Measurements from ENCODE around the gene SLC26A2. TPM values are rescaled to one million over a fixed set of nuclear protein-coding genes. Genes with fewer than 3 reads are reported as not detected.

The SLC26A2 gene
- total RNA-seq, 1 experiment from 2014 or later, result 10.8 TPM

DNA sequence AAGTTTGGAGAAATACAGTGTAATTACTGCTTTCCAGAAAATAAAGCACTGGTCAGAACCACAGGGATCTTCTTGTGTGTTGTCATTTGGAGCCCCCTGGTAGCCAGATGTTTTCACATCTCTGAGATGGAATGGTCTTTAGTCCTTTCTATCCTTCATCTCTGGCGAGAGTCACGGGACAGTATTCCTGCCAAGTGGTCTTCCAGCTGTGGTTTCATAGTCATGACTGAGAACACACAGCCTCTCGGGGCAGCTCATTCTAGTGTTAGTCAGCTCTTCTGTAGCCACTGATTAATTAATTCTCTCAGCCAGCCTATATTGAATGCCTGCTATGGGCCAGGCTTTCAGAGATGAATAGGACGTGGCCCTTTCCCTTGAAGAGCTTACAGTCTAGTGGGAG, 74.1 kb downstream of the SLC26A2 start:
- Histone ChIP-seq H3K27me3 (ENCODE audit: low read length) (no peaks in the 10 kb centered on the region), H3K79me2 (ENCODE audit: low read length) (peaks cover 4% of the 10 kb centered on the region; the same call in 1 of the 2 replicates), H2AFZ (ENCODE audit: low read length) (no peak overlapping the region), H3F3A (ENCODE audit: low read length, unreplicated experiment) (no peaks in the 10 kb centered on the region), H3K27ac (ENCODE audit: low read length) (no peak overlapping the region), H3K36me3 (ENCODE audit: low read depth, low read length) (peaks cover 92% of the 10 kb centered on the region), H3K9me3 (ENCODE audit: low read length) (no peaks in the 10 kb centered on the region), H3K9me2 (replicated peaks; ENCODE audit: low read length) (no peaks in the 10 kb centered on the region), H4K20me1 (ENCODE audit: low read length) (no peaks in the 10 kb centered on the region), H3K9ac (ENCODE audit: low read length) (no peak overlapping the region), H3K4me1 (ENCODE audit: insufficient read depth, low read length) (peaks cover 14% of the 10 kb centered on the region), H3K4me2 (ENCODE audit: low read length) (no peak overlapping the region), H3K4me3 (ENCODE audit: low read length) (no peak overlapping the region)
- ChIA-PET POLR2A (ENCODE audit: unreplicated experiment) (interaction anchor here (0.5 kb wide), 1 partner anchor 474 kb away, joined by 14 read pairs; no protein-coding TSS in a partner anchor), CTCF (interaction anchor here (0.5 kb wide), 1 partner anchor 13 kb away, joined by 4 read pairs; no protein-coding TSS in a partner anchor)
- ATAC-seq (no peak), DNase-seq (no peak)
- TF ChIP-seq, protein P1, sequence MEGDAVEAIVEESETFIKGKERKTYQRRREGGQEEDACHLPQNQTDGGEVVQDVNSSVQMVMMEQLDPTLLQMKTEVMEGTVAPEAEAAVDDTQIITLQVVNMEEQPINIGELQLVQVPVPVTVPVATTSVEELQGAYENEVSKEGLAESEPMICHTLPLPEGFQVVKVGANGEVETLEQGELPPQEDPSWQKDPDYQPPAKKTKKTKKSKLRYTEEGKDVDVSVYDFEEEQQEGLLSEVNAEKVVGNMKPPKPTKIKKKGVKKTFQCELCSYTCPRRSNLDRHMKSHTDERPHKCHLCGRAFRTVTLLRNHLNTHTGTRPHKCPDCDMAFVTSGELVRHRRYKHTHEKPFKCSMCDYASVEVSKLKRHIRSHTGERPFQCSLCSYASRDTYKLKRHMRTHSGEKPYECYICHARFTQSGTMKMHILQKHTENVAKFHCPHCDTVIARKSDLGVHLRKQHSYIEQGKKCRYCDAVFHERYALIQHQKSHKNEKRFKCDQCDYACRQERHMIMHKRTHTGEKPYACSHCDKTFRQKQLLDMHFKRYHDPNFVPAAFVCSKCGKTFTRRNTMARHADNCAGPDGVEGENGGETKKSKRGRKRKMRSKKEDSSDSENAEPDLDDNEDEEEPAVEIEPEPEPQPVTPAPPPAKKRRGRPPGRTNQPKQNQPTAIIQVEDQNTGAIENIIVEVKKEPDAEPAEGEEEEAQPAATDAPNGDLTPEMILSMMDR (conservative IDR thresholded peaks at IDR 0.05; ENCODE audit: low read depth, low read length), result no peak
- no peak for TF ChIP-seq EZH2 (IDR thresholded peaks at IDR 0.05; ENCODE audit: low read length, unreplicated experiment)
- no peak for TF ChIP-seq EZH2phosphoT487 (IDR thresholded peaks at IDR 0.05; ENCODE audit: borderline replicate concordance, low read length)
- BruUV-seq (replicated peaks), result no TSS peak
- intact Hi-C loops (cut with micrococcal nuclease), result loop anchor here (5.0 kb wide), 1 partner anchor 32 kb away; the partner anchor contains the start of genes HMGXB3 and TIGD6

DNA sequence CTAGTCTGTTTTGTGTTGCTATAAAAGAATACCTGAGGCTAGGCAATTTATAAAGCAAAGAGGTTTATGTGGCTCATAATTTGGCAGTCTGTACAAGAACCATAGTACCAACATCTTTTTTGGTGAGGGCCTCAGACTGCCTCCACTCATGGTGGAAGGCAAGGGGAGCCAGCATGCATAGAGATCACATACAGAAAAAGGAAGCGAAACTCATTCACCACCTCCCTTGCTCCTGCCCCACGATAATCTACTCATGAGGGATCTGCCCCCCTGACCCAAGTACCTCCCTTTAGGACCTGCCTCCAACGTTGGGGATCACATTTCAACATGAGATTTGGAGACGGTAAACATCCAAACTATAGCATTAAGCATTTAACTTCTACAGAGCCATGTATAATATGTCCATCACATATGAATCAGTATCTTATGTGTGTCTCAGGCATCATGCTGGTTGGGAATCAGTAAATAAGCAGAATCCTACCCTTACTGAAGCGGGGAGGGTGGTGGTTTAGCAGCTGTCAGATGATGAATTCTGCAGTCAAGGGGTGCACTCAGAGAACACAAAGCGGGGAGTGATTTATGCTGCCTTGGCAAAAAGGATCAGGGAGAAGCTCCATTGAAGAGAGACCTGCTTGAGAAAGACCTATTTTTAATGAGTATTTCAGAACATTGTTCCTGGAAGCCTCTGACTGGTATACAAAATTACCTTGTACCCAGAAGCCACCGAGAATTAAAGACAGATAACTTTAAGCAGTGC, 74.8 kb downstream of the SLC26A2 start:
- Histone ChIP-seq H3K4me3 (ENCODE audit: low read length) (no peak overlapping the region), H3K4me1 (ENCODE audit: insufficient read depth, low read length) (peaks cover 14% of the 10 kb centered on the region), H3K79me2 (ENCODE audit: low read length) (peaks cover 4% of the 10 kb centered on the region; the same call in 1 of the 2 replicates), H2AFZ (ENCODE audit: low read length) (no peak overlapping the region), H3K9ac (ENCODE audit: low read length) (no peak overlapping the region), H3K9me2 (replicated peaks; ENCODE audit: low read length) (no peaks in the 10 kb centered on the region), H3F3A (ENCODE audit: low read length, unreplicated experiment) (no peaks in the 10 kb centered on the region), H3K36me3 (ENCODE audit: low read depth, low read length) (peaks cover 92% of the 10 kb centered on the region), H3K27ac (ENCODE audit: low read length) (no peak overlapping the region), H3K4me2 (ENCODE audit: low read length) (no peak overlapping the region), H3K27me3 (ENCODE audit: low read length) (no peaks in the 10 kb centered on the region), H4K20me1 (ENCODE audit: low read length) (no peaks in the 10 kb centered on the region), H3K9me3 (ENCODE audit: low read length) (no peaks in the 10 kb centered on the region)
- TF ChIP-seq, protein P1 (conservative IDR thresholded peaks at IDR 0.05; ENCODE audit: low read depth, low read length), result no peak
- TF ChIP-seq EZH2phosphoT487 (IDR thresholded peaks at IDR 0.05; ENCODE audit: borderline replicate concordance, low read length) (no peak), EZH2 (IDR thresholded peaks at IDR 0.05; ENCODE audit: low read length, unreplicated experiment) (no peak)
- intact Hi-C loops (cut with micrococcal nuclease), result loop anchor here (5.0 kb wide), 1 partner anchor 33 kb away; the partner anchor contains the start of genes HMGXB3 and TIGD6
- DNase-seq (no peak), ATAC-seq (no peak)
- BruUV-seq (replicated peaks), result no TSS peak
- POLR2A ChIA-PET (ENCODE audit: unreplicated experiment), result no interaction called here
- CTCF ChIA-PET, result interaction anchor here (0.5 kb wide), 1 partner anchor 14 kb away, joined by 4 read pairs; no protein-coding TSS in a partner anchor

All from PC-3 (cell line).